ENCODE measurements around the gene GJD3.

Gene GJD3

GRCh38 chr17:40363111-40363827 is 1.3 kb downstream of the GJD3 start:
- Histone ChIP-seq H3K36me3 (ENCODE audit: insufficient read depth, low read length) (no peaks in the 10 kb centered on the region), H3F3A (ENCODE audit: low read depth) (no peaks in the 10 kb centered on the region), H3K9me3 (ENCODE audit: insufficient read depth, low read depth, low read length) (no peaks in the 10 kb centered on the region), H3K4me2 (ENCODE audit: low read depth, low read length, poor library complexity, severe bottlenecking) (peak overlapping the region; percentile 52), H3K9ac (ENCODE audit: low read depth, low read length, poor library complexity, severe bottlenecking) (no peak overlapping the region), H3K79me2 (ENCODE audit: insufficient read depth, low read length) (no peaks in the 10 kb centered on the region), H3K4me1 (ENCODE audit: insufficient read depth, low read length, poor library complexity, severe bottlenecking) (no peaks in the 10 kb centered on the region), H3K9me2 (replicated peaks; ENCODE audit: low read depth, low read length) (no peaks in the 10 kb centered on the region), H3K27me3 (ENCODE audit: insufficient read depth, low read length, poor library complexity, severe bottlenecking) (no peaks in the 10 kb centered on the region), H4K20me1 (ENCODE audit: insufficient read depth, low read length, poor library complexity, severe bottlenecking) (no peaks in the 10 kb centered on the region), H2AFZ (ENCODE audit: low read length) (peak overlapping the region; percentile 61; the same call in 1 of the 2 replicates), H3K4me3 (ENCODE audit: low read length, poor library complexity, severe bottlenecking) (peak overlapping the region; percentile 68)
- TF ChIP-seq CTCF (conservative IDR thresholded peaks at IDR 0.05; ENCODE audit: low read length) (no peak), EZH2phosphoT487 (IDR thresholded peaks at IDR 0.05; ENCODE audit: borderline replicate concordance) (no peak)

GRCh38 chr17:40362696-40363110 is 1.8 kb downstream of the GJD3 start:
- no peak overlapping the region for H3K9ac ChIP-seq (ENCODE audit: low read depth, low read length, poor library complexity, severe bottlenecking)

DNA sequence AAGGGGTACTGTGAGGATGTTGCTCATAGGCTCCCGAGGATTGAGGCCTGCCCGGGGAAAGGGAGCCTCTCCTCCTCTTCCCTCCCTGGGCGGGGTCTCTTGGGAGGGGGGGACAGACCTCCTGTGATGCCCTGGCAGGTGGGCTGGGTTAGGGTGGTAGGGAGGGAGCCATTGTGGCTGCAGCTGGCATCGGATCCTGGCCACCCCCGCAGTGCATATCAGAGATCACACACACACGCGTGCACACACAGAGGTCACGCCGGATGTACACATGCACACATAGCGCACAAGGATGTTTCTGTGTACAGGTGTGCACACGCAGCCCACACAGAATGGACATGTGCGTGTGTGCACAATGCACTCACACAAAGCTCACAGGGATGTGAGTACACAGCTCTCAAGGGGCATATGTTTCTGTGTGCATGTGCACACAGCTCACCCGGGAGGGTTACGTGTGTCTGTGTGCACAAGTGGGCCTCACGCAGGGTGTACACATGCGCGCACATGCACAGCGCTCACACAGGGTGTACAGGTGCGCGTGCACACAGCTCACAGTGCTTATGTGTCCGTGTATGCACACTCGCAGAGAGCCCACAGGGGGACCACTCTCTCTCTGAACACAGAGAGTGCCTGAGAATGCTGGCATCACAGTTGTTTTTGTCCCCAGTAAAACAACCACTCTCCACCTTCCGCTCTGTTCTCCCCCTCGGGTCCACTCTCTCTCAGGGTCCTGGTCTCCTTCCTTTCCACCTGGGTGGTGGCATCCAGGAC is 2.4 kb downstream of the GJD3 start:
- Histone ChIP-seq H2AFZ (ENCODE audit: low read length) (peak overlapping the region; percentile 58; the same call in 1 of the 2 replicates), H3K79me2 (ENCODE audit: insufficient read depth, low read length) (no peaks in the 10 kb centered on the region), H3K4me1 (ENCODE audit: insufficient read depth, low read length, poor library complexity, severe bottlenecking) (no peaks in the 10 kb centered on the region), H3K4me3 (ENCODE audit: low read length, poor library complexity, severe bottlenecking) (peak overlapping the region; percentile 68), H3F3A (ENCODE audit: low read depth) (no peaks in the 10 kb centered on the region), H3K9me3 (ENCODE audit: insufficient read depth, low read depth, low read length) (no peaks in the 10 kb centered on the region), H3K27me3 (ENCODE audit: insufficient read depth, low read length, poor library complexity, severe bottlenecking) (no peaks in the 10 kb centered on the region), H4K20me1 (ENCODE audit: insufficient read depth, low read length, poor library complexity, severe bottlenecking) (no peaks in the 10 kb centered on the region), H3K9ac (ENCODE audit: low read depth, low read length, poor library complexity, severe bottlenecking) (no peak overlapping the region), H3K36me3 (ENCODE audit: insufficient read depth, low read length) (no peaks in the 10 kb centered on the region), H3K9me2 (replicated peaks; ENCODE audit: low read depth, low read length) (no peaks in the 10 kb centered on the region), H3K4me2 (ENCODE audit: low read depth, low read length, poor library complexity, severe bottlenecking) (peak overlapping the region; percentile 52)
- TF ChIP-seq CTCF (conservative IDR thresholded peaks at IDR 0.05; ENCODE audit: low read length) (no peak), EZH2phosphoT487 (IDR thresholded peaks at IDR 0.05; ENCODE audit: borderline replicate concordance) (no peak)

More at GRCh38 chr17:40362696-40363110, 1.8 kb downstream of the GJD3 start:
- H3K9me3 ChIP-seq (ENCODE audit: insufficient read depth, low read depth, low read length), result no peaks in the 10 kb centered on the region
- H3K79me2 ChIP-seq (ENCODE audit: insufficient read depth, low read length), result no peaks in the 10 kb centered on the region
- no peaks in the 10 kb centered on the region for H4K20me1 ChIP-seq (ENCODE audit: insufficient read depth, low read length, poor library complexity, severe bottlenecking)
- no peaks in the 10 kb centered on the region for H3K4me1 ChIP-seq (ENCODE audit: insufficient read depth, low read length, poor library complexity, severe bottlenecking)
- peak overlapping the region; percentile 52 for H3K4me2 ChIP-seq (ENCODE audit: low read depth, low read length, poor library complexity, severe bottlenecking)
- H3K4me3 ChIP-seq (ENCODE audit: low read length, poor library complexity, severe bottlenecking), result peak overlapping the region; percentile 68
- H2AFZ ChIP-seq (ENCODE audit: low read length), result peak overlapping the region; percentile 61; the same call in 1 of the 2 replicates
- no peaks in the 10 kb centered on the region for H3K9me2 ChIP-seq (replicated peaks; ENCODE audit: low read depth, low read length)
- no peaks in the 10 kb centered on the region for H3K27me3 ChIP-seq (ENCODE audit: insufficient read depth, low read length, poor library complexity, severe bottlenecking)
- no peaks in the 10 kb centered on the region for H3F3A ChIP-seq (ENCODE audit: low read depth)
- TF ChIP-seq EZH2phosphoT487 (IDR thresholded peaks at IDR 0.05; ENCODE audit: borderline replicate concordance) (no peak), CTCF (conservative IDR thresholded peaks at IDR 0.05; ENCODE audit: low read length) (peak; percentile 87)
- H3K36me3 ChIP-seq (ENCODE audit: insufficient read depth, low read length), result no peaks in the 10 kb centered on the region
